NCI-H345 treated with DMSO at 0.1 percent for 48 hours (cell line): ENCODE data around the gene SPATA13.
"Not testable (repeated sequence)": the region's sequence is repeated elsewhere in the genome, so short reads cannot be mapped to it uniquely, and the experiment has no call there.

Experiments used
- DNase-seq: peaks from one replicate; lab custom pipeline; 2025; ENCODE audit not compliant: unreplicated experiment; lab: John Stamatoyannopoulos, UW

Gene SPATA13

GRCh38 chr13:24307211-24308067 is 146.9 kb downstream of the SPATA13 start:
- DNase-seq: no peak

- DNase-seq: no peak
Observed at GRCh38 chr13:24308068-24308445, 147.5 kb downstream of the SPATA13 start.

- DNase-seq: no peak
Observed at GRCh38 chr13:24308488-24309020, 148.0 kb downstream of the SPATA13 start.

GRCh38 chr13:24309300-24309699 is 148.8 kb downstream of the SPATA13 start, which contains the start of gene C1QTNF9:
Gene C1QTNF9 (plus strand): TSS chr13:24309580. CDS start chr13:24316004, 6,424 bp downstream.
- DNase-seq: not testable (repeated sequence)

GRCh38 chr13:24313439-24313838 is 152.9 kb downstream of the SPATA13 start:
- DNase-seq: no peak

- not testable (repeated sequence) for DNase-seq
Observed at GRCh38 chr13:24317835-24318234, 157.3 kb downstream of the SPATA13 start.

GRCh38 chr13:24318878-24319277 is 158.4 kb downstream of the SPATA13 start:
- DNase-seq: not testable (repeated sequence)

DNA sequence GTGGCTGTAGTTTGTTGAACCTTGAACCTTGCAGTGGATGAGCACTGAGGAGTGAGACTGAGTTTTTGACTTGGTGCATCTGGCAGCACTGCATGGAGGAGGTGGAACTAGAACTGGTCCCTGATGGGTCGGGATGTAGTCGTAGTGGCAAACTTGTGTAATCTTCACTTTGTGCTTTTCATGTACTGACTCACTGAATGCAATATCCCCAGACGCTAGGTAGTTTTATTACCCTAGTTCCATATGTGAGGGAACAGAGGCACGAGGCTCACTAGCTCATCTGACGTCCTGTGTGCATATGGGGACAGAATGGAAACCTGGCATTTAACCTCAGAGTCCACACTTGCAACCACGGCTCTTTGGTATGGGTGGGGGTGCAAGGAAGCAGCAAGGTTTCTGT is 159.1 kb downstream of the SPATA13 start:
- not testable (repeated sequence) for DNase-seq

- not testable (repeated sequence) for DNase-seq
Observed at GRCh38 chr13:24321416-24321815, 160.9 kb downstream of the SPATA13 start.

- not testable (repeated sequence) for DNase-seq
Observed at GRCh38 chr13:24322470-24322869, 161.9 kb downstream of the SPATA13 start.

DNA sequence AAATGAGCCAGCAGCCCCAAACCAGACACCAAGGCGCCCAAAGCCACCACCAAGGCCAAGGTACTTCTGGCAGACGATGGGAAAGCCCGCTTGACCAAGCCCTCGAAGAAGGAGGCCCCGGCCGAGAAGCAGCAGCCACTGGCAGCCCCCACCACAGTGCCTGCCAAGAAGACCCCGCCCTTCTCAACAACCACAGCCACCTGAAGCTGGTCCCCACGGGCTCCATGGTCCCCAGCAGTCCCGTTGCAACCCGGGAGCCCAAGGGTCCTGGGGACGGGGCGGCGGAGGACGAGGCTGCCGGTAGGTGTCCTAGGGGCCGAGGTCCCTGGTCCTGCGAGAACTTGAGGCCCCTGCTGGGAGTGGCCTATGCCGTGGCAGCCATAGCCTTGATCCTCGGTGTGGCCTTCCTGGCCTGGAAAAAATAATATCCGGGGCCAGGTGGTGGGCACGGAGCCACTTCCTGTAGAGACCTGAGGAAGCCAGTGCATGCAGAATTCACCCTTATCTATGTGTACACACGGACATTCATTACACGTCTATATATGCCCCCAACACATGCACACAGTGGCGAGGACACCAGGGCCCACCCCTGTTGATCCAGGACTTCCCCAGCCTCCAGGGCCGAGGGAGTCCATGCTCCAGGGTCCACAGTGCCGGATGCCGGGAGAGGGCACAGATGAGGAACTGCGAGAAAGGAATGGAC is 162.7 kb downstream of the SPATA13 start:
- DNase-seq: no peak

GRCh38 chr13:24323739-24324075 is 163.2 kb downstream of the SPATA13 start:
- no peak for DNase-seq

DNA sequence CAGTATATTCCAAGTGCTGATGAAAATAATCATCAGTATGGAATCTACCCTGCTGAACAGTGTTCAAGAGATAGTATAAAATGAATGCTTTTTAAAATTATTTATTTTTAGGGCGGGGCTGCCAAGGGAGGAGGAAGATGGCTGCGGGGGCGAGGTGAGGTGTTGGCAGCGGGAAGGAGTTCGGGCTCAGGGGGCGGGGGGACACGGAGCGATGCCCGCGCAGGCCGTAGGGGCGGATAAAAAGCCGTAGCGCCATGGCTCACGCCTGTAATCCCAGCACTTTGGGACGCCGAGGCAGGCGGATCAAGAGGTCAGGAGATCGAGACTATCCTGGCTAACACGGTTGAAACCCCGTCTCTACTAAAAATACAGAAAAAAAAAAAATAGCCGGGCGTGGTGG is 167.1 kb downstream of the SPATA13 start:
- not testable (repeated sequence) for DNase-seq

GRCh38 chr13:24328145-24328544 is 167.6 kb downstream of the SPATA13 start:
- DNase-seq: no peak

DNA sequence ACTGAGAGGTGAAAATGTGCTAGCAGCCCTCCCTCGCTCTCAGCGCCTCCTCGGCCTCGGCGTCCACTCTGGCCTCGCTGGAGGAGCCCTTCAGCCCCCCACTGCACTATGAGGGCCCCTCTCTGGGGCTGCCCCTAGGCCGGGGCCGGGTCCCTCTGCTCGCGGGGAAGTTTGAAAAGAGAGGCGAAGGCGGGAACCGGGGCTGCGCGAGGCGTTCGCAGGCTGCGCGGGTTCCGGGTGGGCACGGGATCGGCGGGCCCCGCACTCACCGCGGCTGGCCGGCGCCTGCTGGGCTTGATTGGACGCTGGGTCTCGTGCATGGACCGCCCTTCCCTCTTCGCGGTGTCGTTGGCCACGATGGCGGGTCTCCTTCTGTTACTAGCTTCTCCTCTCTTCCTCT is 178.2 kb downstream of the SPATA13 start:
- DNase-seq: no peak

DNA sequence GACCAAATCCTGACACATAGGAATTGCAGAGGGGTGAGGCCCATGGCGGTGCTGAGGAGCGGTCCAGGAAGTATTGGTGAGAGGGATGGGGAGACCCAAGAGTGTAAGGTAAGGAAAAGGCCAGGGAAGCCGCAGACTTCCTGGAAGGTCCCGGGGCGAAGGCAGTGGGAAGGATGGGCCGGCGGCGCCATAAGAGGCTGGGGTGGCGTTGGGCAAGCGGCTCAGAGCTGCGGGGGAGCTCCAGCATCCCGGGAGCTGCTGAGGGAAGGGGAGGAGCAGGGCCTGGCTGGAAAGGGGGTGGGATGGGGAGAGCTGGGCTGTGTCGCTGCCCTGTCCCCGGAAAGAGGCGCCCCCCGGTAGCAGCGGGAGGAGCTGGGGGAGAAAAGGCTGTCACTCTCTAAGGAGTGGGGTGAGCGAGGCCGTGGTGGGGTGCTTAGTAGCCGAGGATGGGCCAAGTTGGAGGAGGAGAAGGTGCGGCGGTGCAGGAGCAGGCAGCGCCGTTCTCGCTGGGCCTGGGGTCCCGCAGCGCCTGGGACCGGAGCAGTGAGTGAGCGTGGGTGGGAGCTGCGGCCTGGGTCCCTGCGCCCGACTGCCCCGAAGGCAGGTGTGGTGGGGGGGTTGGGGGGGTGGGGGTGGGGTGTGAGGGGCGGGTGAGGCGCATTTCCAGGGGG is 179.6 kb downstream of the SPATA13 start:
- no peak for DNase-seq

GRCh38 chr13:24340608-24340955 is 180.1 kb downstream of the SPATA13 start:
- DNase-seq: no peak

DNA sequence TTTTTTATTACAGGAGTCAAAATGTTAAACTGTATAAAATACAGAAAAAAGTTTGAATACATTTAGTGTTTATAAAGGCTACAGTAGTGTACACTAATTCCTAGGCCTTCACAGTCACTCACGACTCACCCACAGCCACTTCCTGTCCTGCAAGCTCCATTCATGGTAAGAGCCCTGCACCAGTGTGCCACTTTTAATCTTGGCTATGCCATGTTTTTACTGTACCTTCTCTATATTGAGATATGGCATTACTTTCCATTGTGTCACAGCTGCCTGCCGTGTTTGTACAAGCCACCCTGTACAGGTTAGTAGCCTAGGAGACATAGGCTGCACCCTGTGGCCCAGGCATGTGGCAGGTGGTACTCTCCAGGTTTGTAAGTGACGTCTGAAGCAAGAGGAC is 180.9 kb downstream of the SPATA13 start:
- peak; percentile 5 for DNase-seq

DNA sequence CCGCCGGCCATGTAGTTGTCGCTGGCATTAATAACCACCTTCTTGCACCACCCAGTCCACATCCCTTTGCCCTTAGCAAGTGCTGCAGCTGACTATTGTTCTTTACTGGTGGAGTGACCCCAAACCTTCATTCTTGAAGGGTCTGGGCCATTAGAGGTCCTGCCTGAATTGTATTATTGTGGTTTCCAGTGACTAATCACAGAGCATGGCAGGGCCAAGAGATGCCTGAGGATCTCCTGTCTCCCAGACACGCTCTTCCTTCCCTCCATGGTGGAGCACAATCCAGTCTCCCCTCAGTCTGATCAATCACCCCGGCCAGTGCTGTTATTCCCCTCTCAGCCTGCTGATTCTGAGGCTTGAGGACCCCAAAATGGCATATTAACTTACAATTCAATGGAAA is 187.9 kb downstream of the SPATA13 start:
- DNase-seq: no peak

- DNase-seq: peak; percentile 61
Observed at GRCh38 chr13:24348797-24349515, 188.4 kb downstream of the SPATA13 start.
